Effector CD8-positive, alpha-beta T cell (primary cell): ENCODE data around the gene HMX1.

Source experiments
- DNase-seq: peaks from one replicate; lab custom pipeline; 2025; lab: John Stamatoyannopoulos, UW

Gene HMX1

DNA sequence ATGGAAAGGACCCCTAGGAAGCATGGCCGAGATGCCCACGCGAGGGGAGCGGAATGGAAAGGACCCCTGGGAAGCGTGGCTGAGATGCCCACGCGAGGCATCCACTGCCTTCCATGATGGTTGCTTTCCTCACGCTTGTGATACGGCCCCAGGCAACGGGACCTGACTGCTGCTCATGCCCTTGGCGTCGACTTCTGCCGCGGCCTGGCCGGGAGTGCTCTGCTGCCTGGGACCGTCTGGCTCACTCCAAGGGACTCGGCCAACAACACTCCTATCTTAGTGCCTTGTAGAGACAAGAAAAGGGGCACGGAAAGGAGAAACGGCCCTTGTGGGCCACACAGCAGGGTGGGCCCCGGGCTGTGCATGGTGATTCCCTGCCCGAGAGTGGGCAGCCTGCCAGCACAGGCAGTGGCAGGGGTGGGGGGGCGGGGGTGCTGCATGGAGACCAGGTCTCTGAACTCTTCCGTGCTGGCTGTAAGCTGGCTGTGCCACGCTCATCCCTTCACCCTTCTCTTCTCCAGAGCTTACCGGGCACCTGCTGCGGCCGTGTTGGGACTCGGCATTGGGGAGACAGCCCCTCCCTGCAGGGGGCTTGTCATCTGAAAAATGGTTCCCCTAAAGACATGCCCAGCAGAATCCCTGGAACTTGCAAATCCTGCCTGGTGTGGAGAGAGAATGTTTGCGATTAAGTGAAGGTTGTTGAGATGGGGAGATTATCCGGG is 38.6 kb upstream of the HMX1 start:
- no peak for DNase-seq

DNA sequence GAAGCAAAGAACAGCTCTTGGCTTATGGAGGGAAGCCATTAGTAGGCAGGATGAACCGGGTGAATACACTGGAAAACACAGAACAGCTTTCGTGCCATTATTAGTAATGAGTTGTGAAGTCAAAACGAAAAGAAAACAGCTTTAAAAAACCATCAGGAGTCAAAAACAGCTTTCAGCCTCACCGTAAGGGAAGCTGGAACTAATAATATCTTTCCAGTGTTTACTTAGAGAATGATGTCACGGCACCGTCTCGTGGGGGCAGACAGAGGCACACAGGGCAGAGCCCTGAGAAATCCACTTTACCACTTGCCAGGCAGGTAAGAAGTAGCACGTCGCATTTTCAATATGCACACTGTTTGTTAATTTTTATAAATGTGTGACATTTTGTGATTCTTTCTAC is 37.9 kb upstream of the HMX1 start:
- DNase-seq = no peak

DNA sequence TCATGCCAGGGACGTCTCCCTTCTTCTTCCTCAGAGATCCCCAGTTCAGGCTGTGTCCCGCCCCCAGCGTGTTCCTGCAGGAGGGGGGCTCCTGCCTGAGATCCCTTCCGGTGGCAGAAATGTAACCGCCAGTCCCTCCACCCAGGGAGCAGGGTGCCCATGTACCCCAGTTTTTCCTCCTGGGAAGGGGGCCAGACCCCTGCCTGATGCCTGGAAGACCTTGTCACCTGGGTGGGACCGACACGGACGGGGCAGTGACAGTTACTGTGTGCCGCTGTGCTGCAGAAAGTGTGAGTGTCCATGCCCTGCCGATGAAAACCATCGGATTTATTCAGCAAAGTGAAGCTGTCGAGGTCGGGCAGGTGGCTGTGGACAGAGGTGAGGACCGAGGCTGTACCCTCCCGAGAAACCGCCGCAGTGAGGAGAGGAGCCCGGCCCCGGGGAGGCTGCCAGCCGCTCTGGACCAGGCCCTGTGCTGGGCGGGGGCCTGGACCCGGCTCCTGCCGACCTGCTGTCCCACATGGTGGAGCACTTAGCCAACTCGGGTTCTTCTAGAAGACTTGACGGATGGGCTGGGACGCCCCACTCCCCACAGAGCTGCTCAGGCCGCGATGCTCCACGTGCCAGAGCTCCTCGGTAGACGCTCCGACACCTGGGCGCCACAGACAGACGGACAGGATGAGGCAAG is 36.7 kb upstream of the HMX1 start:
- no peak for DNase-seq

- DNase-seq = no peak
These were observed 36.1 kb upstream of the HMX1 start for GRCh38 chr4:8907596-8908205.

GRCh38 chr4:8906991-8907595 is 35.5 kb upstream of the HMX1 start:
- DNase-seq = no peak

DNA sequence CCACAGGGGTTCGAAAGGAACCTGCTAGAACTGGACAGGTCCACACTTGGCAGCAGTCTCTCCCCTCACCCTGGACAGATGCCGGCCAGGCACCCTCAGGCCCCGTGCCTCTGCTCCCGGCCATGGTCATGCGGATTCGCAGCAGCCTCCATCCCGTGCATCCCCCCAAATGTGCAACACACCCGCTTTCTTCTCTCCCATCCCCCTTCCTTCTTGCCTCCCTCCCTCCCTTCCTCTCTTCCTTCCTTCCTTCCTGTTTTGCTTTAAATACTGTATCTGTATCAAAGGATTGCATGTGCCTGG is 35.0 kb upstream of the HMX1 start:
- DNase-seq = no peak

- no peak for DNase-seq
These were observed 34.4 kb upstream of the HMX1 start for GRCh38 chr4:8905773-8906667.

DNA sequence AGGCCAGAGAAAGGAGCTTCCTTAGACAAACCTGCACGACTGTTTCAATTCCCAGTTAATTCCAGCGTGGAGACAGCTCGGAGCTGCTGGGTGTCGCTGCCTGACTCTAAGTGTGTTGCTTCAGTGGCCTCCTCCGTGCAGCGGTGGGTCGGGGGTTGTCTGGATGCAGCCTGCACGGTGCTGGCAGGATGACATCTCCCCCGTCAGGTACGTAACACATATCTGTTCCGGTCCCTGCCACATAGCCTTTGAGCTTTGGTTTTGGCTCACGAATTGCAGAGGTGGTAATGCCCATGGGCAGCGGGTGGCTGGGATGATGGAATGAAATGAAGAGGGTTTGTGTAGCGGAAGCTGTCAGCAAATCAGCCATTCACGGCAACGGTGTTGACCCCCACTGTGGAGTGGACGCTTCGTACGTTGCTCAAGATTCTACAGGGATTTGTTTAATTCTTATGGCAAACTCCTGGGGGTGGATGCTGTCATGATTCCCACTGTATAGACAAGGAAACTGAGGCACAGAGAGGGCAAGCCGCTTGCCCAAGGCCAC is 33.7 kb upstream of the HMX1 start:
- no peak for DNase-seq

- no peak for DNase-seq
These were observed 33.0 kb upstream of the HMX1 start for GRCh38 chr4:8904666-8905065.

DNA sequence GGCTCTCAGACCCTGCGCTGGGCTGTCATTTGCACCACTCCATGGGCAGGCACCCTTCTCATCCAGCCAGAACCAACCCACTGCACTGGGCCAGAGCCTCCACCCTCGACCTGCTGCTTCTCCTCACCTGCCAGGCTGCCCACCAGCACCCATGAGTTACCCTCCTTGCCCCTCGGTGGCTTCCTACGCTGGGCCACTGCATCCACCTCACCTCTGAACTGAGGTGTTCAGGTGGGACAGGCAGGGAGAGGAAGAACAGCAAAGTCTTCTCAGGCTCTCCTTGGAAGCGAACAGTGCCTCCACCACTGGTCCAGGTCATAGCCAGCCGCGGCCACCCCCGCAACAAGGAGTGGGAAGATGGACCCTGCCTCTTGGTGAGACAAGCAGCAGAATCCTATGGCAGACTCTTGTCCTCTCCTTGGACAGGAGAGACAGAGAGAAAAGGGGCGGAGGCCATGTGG is 32.4 kb upstream of the HMX1 start:
- DNase-seq = no peak

- no peak for DNase-seq
These were observed 29.7 kb upstream of the HMX1 start for GRCh38 chr4:8901335-8901734.

DNA sequence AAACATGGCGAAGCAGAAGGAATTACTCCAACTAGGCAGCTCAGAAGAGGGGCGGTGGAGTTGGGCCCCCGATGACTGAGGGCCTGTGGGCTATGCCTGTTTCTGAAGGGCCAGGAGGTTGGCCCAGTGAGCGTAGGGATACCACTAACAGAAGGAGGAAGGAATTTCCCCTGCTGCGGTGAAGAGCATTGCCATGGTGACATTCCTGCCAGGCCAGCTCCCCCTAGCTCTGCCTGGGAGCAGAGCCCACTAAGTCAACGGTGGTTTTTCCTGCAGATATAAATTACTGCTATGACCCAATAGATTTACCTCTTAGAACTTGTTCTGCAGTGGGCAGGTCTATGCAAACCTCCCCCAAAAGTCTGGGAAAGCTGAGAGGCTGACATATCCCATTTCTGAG is 28.9 kb upstream of the HMX1 start:
- no peak for DNase-seq

DNA sequence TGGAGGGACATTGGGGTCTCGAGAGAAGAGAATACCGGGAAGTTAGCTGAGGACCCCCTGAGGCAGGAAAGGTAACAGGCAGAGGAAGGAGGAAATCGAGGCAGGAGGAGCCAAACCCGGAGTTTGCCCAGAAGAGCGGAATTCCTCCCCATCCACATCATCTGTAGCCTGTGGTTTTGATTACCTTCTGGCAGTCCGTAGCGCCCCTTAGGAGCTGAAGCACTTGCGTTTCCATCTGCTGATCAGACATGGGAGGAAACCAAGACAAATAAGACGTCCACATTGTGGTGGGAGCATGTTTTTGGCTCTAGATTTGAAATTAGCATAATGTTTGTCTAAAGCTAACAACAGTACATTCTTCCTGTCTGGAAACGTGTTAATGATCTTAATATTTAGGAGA is 26.8 kb upstream of the HMX1 start:
- DNase-seq = no peak

GRCh38 chr4:8897251-8898167 is 25.9 kb upstream of the HMX1 start:
- no peak for DNase-seq

DNA sequence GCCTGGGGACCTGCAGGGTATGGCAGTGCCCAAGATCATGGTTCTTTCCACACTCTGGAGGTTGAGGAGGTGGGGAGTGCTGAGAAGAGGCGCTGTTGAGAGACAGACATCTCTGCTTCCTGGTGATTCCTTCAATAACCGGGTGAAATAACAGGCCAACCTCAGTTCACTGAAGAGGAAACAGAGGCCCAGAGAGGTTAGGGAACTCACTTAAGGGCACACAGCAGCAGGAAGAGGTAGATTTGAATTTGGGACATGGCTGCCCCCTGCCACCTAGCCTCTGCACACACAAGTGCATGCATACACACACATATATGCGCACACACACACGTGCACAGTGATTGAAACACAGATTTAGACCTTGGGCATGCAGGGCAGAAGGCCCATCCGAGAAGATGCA is 24.9 kb upstream of the HMX1 start:
- DNase-seq = no peak

DNA sequence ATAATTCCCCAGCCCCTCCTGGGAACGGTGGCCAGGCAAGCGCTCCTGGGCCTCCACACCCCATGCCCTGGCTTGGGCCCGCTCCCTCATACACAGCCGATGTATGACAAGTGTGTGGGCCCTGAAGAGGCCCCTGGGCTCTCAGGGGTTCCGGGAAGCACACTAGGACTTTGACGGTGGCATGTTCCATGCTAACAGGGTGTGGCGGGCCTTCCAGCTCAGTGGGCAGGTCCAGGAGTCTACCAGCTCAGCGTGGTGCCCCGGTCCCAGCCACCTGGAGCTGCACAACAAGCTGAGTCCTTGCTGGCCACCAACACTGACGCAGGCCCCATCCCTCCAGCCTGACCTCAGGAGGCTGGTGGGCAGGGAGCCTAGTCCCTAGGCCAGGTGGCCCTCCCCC is 24.4 kb upstream of the HMX1 start:
- no peak for DNase-seq

GRCh38 chr4:8895295-8895694 is 23.7 kb upstream of the HMX1 start:
- no peak for DNase-seq

DNA sequence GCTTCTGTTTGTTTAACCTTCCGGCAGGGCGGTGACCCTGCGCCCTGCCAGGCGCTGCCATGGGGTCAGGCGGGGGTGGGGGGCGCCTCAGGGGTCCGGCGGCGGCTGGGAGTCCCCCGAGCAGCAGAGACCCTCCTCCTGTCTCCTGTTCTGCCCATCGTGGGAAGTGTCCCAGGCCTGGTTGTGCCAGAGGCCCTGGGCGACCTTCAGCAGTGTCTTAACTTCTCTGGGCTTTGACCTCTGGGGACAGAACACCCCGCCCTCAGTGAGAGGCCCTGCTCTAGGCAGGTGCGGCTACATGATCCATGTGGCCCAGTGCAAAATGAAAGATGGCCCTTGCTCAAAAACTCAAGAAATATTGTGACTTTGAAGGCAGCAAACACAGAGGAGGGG is 22.8 kb upstream of the HMX1 start:
- DNase-seq = no peak

DNA sequence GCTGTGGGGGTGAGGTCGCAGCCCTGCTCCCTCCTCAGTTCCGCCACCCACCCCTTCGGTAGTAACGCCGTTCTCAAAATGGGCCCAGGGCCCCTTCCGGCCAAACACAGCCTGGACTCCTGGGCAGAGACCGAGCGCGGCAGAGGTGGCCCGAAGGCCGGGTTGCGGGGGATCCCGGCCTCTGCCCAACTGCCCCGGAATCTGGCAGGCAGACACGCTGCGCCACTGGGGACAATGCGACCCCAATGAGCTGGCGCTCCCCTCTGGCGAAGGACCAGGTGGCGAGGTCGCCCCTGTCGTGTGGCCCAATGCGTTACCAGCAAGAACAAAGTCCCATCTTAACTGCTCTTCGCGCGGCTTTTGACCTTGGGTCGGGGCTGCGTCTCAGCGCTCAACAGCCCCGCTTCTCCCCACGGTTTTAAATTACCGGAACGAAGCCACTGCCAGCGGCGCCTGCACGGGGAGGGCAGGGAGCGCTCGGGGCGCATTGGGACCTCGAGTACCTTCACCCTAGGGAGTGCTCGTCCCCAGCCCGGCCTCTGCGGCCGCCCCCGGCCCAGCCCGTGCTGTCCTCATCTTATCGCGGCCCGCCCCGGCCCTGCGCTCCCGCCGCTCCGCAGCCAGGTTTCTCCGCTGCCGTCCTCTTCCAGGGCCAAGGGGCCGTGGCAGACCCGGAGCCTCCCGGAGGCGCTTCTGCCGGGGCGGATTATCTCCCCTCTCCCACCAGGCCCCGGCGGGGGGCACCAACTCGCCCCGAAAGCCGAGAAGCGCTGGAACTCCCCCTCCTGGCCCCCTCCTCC is 22.2 kb upstream of the HMX1 start:
- no peak for DNase-seq

DNA sequence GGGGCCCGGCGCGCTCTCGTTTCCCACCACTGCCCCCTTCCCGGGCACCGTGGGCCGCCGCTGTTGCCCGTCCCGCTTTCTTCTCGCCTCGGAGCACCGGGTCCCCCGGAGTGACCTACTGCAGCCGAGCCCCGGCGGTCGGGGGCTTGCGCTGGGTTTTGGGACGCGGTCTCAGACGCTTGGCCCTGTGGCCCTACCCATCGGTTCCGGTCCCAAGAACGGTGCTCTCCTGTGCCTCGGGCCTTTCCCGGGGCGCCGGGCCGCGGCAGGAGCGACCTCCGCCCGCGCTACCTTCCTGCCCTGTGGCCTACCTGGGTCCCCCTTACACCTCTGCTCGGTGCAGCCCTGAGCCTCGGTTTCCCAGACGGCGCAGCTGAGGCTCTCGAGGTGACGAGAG is 21.6 kb upstream of the HMX1 start:
- DNase-seq = no peak
